Measurements from ENCODE around the gene ABCC8.

Gene ABCC8

DNA sequence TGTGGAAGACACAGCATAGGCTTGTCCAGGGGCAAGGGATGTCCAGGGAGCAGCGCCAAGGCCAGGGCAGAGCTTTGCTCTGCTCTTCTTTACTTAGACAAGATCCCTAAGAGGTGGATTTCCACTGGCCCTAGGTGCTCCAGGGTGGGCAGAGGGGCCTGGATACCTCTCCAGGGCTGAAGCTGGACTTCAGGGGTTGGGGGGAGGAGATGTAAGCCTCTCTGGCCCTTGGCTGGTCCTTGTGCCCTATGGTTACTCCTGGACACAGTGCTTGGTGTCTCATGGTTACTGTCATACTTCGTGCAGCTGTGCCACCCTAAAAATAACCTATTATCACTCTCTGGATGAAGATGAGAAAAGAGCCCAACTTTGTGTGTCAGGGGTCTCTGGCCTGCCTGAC lies 75.3 kb downstream of the ABCC8 start:
- no peak for DNase-seq

DNA sequence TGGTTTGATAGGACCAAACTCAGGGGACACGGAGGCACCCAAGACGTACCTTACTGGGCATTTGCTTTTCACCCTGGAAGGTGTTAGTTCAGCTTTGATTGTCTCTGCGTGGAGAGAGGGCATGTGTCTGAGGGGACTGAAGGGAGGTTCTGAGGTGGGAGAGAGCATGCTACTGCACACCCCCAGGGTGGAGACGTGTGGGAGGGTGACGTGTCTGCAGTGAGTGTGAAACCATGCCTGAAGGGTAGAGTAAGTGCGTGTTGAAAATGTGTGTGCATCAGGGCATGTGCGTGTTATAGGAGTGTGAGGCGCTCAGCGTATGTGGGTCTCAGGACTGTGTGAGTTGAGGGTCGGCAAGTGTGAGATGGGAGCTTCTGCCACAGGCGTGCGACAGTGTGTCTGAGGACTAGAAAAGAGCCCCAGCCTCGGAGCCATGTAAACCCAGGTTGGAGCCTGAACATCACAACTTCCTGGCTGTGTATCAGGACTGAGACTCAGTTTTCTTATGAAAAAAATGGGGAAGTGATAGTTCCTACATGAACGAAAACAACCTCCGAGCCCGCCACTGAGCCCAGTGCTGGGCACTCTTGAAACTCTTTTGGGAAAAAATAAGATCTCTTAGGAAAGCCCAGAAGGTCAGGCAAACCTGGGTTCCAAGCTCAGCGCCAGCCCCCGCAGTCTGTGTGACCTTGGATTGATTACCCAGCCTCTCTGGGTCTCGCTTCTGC lies 76.4 kb downstream of the ABCC8 start:
- no peak for DNase-seq

DNA sequence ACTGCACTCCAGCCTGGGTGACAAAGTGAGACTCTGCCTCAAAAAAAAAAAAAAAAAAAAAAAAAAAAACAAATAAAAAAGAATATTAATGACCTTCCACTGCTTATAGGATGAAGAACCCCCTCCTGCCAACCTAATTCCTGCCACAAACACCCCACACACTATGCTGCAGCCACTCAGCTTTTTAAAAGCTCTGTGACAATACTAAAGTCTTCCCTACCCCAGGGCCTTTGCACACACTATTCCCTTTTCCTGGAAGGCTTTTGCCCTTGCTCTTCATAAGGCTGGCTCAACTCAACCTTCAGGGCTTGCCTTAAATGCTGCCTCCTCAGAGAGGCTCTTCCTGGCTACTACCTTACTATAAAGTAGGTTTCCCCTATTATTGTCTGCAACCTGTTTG lies 77.4 kb downstream of the ABCC8 start:
- DNase-seq = no peak

DNA sequence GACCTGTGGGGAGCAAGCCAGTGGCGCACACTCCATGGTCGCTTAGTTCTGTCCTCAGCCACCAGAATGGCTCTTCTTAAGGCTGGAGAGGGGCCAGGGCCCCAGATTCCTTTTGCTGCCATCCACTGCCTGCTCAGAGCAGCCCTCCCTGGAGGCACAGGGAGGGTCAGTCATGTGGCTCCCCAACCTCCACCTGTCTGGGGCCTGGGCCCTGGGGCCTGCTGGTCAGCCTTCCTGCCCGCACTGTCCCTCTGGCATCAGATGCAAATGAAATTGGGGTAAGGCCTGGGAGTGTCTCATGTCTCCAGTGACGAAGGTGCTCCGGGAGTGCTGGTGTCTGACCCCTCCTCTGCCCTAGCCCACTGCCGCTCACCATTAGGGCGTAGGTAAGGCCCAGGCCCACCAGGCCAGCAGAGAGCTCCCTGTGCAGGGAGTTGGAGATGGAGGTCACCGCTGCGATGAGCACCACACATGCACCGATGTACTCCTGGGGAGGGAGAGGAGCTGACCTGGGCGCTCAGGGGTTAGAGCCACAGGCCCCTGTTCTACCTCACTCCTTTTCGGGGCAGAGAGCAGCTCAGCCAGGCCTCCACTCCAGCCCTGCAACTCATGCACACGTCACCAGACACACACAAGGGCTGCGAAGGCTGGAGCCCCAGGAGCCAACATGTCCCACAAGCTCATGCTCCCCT lies 79.2 kb downstream of the ABCC8 start:
- no peak for DNase-seq

DNA sequence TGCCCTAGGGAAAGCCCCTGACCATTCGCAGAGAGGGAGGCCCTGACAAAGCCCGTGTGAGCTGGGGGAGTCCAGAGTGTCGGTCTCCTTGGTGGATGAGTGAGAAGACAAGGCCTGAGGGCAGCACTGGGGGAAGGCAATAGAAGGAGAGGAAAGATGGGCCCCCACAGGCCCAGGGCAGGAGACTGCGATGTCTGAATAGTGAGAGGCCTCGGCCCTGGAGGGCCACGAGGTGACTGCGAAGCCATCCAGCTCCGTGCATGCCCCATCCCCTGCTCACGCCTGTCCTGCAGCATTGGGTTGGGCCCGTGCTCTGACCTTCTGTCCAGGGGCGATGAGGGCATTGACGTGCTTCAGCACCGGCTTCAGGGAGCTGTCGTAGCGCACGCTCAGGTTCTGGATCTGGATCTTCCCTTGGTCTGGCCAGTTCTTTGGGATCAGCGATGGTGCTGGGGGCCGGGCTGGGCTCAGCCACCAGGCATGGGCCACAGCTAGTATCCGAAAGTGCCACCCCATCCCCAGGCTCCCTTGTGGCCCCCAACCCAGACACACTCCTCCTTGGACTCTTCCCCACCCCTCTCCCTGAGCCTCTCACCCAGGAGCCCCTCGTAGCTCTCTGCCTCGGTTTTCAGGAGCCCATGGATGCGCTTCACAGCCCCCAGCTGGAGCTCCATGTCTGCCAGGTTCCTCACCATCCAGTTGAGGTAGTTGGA lies 79.9 kb downstream of the ABCC8 start:
- no peak for DNase-seq

DNA sequence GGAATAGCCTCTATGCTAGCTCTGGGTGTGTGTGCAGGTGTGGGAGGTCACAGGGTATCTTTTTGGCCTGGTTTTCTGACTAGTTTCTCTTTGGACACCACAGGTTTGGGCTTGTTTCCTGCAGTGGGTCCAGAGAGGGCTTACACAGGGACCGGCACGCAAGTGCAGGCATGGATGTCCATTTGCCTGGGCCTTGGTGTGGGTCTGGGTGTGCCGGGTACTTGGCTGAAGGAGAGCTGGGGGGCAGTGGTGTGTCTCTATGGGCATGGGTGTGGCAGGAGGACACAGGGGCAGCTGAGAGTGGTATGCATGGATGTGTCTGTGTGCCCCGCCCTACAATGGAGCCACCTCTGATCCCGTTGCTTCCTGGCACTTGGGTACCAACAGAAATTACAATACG lies 80.7 kb downstream of the ABCC8 start:
- no peak for DNase-seq

DNA sequence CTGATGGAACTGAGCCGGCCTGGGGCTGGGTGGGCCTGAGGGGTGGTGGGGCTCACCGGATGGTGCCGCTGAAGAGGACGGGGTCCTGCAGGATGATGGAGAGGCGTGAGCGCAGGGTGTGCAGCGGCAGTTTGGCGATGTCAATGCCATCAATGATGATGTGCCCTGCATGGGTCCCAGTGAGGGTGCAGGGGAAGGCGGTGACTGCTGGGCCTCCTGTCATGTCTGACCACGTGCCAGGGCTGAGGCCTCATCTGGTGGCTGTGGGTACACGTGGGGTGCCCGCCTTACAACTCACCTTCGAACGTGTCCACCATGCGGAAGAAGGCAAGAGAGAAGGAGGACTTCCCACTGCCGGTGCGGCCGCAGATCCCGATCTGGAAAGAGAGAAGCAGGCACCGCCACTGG lies 81.1 kb downstream of the ABCC8 start:
- no peak for DNase-seq

DNA sequence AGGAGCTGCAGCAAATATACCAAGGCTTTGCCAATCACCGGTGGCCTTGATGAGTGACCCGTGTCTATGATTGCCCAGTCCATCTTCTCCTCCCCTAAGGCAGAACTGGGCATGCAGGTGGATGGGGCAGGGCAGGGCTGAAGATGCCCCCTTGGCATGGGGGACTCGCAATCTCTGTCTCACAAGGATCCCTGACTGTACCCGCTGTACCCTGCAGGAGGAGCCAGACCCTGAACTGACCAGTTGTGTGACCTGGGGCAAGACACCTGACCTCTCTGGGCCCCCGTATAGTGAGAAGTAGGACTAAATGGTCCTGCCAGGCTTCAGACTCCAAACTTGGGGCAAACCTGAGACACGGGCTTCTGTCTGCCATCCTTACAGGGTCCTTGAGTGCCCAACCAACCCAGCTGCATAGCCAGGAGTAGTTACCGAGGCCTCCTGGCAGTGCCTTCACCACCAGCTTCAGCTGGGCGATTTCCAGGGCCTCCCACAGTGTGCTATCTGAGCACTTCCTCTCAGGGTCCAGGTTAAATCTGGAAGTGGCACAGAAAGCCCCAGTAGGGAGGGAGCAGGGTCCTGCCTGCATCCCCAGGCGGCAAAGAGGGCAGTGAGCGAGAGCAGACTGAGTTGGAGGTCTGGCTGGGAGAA lies 81.8 kb downstream of the ABCC8 start:
- no peak for DNase-seq

DNA sequence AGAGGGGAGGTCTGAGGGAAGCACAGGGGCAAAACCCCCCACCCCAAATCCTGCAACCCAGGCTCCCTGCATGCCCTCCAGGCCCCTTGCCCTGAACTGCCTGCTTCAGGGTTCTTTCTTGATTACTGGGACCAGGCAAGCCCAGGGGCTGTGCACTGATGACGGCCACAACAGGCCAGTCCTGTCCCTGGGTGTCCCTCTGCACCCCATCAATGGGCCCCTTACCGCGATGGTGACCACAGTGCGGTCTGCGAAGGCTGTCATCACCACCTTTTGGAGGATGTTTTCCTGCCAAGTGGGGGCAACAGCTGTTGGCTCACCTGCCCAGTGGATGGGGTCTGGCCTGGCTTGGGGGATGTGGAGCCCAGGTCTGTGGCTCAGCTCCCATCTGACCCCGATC lies 83.2 kb downstream of the ABCC8 start:
- DNase-seq = no peak

DNA sequence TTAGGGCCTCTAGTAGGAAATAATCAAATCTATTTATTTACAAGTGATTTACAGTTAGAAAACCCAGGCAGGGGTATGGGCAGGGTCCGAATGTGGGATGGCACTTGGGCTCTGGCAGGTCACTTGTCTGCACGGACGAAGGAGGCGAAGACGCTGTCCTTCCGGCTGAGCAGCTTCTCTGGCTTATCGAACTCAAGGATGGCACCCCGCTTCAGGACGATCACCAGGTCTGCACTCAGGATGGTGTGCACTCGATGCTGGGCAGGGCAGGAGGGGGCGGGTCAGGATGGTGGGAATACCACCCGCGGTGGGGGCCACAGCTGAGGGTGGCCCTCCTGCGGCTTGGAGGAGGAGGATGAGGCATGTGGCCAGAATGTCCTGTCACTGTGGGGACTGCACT lies 83.8 kb downstream of the ABCC8 start:
- DNase-seq = no peak

DNA sequence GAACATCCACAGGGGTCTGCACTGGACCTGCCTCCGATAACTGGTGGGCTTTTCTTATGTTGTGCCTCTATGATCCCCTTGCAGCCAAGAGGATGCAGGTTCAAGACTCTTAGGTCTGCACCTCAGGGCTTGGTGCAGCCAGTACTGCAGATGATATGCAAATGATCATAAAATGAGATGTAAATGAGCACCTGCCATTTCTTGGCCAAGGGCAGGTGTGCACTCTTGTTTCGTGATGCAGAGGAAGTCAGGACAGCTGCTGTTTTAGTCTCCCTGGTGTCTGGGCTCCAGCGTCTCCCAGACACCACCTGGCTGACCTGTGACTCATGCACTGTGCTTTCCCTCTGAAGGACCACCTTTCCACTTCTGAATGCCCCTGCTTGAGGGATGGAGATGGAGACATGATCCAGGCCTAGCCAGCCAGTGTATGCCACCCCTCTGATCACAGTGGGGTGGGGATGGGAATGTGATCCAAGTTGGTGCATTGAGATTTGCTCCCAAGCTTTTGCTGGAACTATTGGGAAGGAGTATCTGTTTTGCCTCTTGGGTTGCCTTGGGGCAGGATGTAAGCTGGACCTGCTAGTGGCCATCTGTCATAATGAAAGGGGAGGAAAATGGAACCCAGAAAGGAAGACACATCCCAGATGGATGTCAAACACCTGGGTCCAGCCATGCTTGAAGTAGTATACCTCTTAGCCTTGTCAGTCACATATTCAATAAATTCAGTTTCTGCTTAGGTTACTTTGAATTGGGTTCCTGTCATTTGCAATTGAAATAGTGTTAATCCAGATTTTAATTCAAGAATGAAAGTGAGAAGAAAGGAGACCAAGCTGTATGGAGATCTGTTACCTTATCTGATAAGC lies 84.9 kb downstream of the ABCC8 start:
- DNase-seq = no peak

DNA sequence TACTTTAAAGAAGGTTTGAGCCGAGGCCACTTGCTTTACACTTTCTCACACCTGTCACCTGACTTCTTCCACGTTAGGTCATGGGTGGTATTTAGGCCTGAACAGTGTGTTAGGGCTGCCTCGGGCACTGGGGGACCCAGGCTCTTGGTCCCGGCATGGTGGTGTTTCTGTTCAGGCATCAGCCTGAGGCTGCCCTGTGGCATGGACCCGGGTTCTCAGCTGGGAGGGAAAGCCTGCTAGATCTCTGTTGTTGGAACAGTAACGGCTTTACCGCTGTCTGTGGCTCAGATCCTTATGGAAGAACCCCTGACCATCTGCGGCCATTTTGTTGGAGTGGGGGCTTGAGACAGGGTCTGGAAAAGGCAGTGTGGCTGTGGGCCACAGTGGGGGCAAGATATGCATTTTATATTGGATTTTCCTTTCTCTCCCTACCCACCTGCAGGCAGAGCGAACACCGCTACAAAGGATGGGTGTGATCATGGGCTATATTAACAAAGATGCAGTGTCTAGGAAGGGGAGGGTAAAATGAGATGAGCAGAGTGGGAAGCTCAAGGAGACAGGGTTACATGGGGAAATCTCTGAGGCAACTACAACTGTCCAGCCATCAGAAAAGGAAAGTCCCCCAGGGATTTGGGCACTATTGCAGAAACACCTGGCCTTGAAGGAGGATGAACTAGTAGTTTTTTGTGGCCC lies 86.5 kb downstream of the ABCC8 start:
- DNase-seq = no peak

DNA sequence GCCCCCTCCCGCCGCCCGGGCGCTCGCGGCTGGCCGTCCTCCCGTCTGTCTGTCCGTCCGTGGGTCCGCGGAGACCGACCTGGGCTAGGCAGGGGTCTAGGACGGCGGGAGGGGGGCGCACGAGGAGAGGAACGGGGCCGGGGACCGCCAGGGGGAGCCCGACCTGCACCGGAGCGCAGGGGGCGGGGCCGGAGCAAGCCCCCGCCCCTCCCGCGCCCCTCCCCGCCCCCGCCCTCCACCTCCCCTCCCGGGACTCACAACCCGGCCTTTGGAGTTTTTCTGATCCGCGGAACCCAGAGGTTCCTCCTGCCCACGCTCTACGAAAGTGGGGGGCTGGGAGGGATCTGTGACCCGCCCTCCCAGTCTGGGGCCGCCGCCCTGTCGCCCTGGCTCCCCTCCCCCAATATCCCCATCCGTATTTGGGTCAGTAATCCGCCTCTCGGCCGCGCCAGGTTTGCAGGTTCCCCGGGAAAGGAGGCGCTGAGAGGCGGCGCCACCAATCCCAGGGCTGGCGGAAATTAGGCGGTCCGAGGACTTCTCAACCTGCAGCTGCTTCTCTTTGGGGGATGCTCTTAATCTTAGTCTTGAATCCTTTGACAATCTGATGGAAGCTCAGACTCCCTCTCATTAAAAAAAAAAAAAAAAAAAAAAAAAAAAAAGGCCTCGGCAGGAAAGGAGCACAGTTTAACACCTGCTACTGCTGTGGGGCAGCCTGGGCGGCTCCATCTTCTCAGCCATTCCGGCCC lies 87.3 kb downstream of the ABCC8 start:
- peak; percentile 50 to 56 for DNase-seq

DNA sequence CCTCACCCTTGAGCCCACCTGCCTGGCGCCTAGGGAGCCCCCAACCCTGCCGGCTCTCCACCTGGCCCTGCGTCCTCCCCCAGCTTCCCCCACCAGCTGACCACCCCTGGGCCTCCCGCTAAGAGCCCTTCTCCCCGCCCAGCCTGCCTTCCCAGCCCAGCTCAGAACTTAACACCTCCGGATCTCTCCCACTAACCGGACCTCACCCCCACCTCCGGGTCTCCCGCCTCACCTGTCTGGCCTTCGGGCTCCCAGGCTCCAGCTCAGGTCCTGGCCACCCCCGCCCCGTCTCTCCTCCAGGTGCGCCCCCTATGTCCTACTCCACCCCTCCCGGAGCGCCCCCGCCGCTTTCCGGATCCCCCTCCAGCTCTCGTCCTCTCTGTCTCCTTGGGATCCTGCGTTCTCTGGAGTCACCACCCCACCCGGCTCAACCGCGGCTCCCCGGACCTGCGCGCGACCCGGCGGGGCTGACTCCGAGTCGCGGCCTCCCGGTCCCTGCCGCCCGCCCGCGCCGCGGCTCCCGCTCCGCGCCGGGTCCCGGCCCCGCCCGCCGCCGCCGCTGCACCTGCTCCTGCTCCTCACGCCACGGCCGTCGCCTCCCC lies 87.9 kb downstream of the ABCC8 start, which contains the start of gene KCNJ11:
Gene KCNJ11 (minus strand): TSS at position 51 of the 602 bp plus-strand sequence. CDS start 568 bp downstream, outside the sequence.
- DNase-seq = no peak

DNA sequence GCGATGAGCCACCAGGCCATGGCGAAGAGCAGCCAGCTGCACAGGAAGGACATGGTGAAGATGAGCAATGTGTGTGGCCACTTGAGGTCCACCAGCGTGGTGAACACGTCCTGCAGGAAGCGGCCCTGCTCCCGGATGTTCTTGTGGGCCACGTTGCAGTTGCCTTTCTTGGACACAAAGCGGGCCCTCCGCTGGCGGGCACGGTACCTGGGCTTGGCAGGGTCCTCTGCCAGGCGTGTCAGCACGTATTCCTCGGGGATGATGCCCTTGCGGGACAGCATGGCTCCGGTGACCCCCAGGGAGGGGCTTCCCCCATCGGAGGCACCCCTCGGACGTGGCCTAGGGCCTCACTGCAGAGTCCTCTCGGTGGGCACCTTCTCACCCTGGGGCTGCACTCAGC lies 88.8 kb downstream of the ABCC8 start:
- no peak for DNase-seq

DNA sequence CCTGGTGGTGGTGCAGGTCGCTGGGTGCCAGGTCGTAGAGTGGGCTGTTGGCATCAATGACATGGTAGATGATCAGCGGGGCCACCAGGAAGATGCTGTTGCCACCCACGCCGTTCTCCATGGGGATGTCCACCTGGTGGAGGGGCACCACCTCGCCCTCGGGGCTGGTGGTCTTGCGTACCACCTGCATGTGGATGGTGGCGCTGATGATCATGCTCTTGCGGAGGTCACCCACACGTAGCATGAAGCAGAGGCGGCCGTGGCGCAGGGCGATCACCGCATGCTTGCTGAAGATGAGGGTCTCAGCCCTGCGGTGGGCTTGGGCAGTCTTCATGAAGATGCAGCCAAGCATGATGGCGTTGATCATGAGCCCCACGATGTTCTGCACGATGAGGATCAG lies 89.4 kb downstream of the ABCC8 start:
- DNase-seq = no peak

DNA sequence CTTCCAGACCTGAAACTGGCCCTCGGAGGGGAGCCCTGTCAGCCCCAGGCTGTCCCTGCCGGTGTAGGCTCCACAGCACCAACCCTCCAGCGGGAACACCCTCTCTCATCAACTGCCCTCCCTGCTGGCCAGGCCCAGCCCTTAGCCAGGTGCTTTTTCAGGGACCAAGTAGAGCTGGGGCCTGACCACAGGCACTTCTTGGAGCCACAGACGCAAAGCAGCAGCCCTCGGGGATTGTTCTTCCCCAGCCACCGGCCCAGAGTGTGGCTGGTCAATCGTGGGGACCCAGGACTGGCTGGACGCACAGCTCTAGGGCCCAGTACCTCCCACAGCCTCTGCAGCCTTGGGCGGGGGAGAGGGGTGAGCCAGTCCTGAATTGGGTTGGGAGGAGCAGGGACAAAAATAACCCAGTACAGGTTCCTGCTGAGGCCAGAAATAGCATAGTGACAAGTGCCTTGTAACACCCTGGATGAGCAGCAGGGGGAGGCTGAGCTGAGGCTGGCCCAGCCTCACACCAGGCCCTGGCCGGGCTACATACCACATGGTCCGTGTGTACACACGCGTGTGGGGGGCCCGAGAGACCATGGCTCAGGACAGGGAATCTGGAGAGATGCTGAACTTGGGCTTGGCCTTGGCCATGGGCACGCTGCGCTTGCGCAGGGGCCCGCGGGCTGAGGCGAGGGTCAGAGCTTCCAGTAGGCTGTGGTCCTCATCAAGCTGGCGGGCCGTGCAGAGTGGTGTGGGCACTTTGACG lies 90.1 kb downstream of the ABCC8 start:
- peak; percentile 42 to 63 for DNase-seq

DNA sequence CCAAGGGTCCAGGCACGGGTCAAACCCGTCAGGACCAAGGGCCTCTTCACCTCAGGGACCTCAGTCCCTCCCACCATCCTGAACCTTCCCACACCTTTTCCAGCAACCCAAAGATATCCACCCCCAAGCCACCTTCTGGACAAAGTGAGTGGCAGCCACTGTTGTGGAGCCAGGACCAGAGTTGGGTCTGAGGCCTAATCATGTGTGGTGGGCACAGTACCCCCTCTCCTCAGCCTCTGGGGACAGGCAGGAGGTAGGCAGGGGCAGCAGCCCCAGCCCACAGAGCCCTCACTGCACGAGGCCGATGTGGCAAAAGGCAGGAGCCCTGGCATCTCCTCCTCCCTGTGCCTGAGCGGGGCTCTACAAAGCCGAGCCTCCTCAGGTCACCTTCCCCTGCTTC lies 90.7 kb downstream of the ABCC8 start:
- DNase-seq = no peak

DNA sequence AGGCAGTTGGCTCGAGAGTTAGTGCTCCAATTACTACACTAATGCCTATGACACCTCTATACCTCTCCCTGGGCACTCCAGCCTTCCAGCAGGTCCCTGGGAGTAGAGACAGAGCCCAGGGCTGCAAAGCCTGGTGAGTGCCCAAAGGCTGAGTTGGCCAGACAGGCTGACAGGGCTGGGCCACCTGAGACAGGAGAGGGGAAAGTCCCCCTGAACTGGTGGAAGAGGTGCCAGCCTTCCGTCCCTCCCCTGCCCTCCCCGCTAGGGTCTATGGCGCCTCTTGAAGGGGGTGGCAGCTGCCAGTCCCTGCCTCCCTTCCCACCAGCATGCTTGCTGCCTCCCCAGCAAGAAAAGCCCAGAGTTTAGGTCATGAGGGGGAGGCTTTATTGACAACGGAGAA lies 91.2 kb downstream of the ABCC8 start:
- DNase-seq = no peak

DNA sequence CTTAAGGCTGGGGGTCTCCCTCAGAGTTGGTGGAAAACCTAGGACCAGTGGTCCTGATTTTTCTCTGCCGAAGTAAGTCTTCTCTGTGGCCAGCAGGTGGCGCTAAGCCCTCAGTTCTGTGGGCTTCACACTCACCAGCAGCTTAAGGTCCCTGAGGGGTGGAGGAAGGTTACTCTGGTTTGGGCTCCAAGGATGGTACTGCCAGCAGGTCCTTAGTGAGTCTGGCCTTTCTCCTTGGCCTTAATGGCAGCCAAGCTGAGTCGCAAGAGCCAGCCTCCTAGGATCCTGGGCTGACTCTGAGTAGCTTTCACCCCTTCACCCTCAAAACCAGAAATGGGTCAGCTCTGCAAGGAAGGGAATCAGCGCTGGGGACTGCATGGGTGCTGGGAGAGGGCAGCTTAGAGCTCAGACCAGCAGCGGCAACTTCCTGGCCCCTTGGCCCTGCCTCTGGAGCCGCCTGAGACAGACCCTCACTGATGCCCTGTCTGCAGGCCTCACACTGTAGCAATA lies 92.6 kb downstream of the ABCC8 start:
- DNase-seq = peak; percentile 52 to 78
